A673 (cell line): ENCODE data around the gene LPIN2. TPM values are rescaled to one million over a fixed set of nuclear protein-coding genes. Genes with fewer than 3 reads are reported as not detected.

Experiments
- BruUV-seq: library from RNA; stranded (reverse); fragments of 400-500 nt; replicated peaks from 2 replicates; lab custom pipeline; 2021; lab: Mats Ljungman, UMichigan
- CTCF ChIA-PET: fragments of 300-600 bp; sonication (Branson Sonifier 250); formaldehyde crosslinking; loops from one replicate; lab custom pipeline; 2022; ENCODE audit warnings: antibody characterized with exemption; lab: Charles Lee
- POLR2A ChIA-PET: fragments of 300-600 bp; sonication (Branson Sonifier 250); formaldehyde crosslinking; loops from one replicate; lab custom pipeline; 2022; ENCODE audit warnings: antibody characterized with exemption; ENCODE audit not compliant: low non-redundant PET; lab: Charles Lee
- DNase-seq: peaks from one replicate; pipeline ENCODE4 v3.0.0-alpha.2; 2015; ENCODE audit warnings: low spot score
- H3K27ac ChIP-seq: fragments of 200-600 bp; sonication (generic); 2 replicates; pipeline ENCODE4 v1.5.1; 2016; ENCODE audit warnings: mixed run types, low read depth, mild to moderate bottlenecking, mixed read lengths, antibody characterized with exemption, low read length; ENCODE audit not compliant: poor library complexity, severe bottlenecking
- H3K27me3 ChIP-seq: fragments of 200-600 bp; sonication (generic); replicated peaks from 2 replicates; pipeline ENCODE4 v1.6.1; 2017; ENCODE audit warnings: mixed run types, low read depth, mild to moderate bottlenecking, mixed read lengths, antibody characterized with exemption, low read length; ENCODE audit not compliant: insufficient read depth, poor library complexity
- H3K36me3 ChIP-seq: fragments of 200-600 bp; sonication (generic); 2 replicates; pipeline ENCODE4 v1.6.1; 2016; ENCODE audit warnings: mixed run types, mild to moderate bottlenecking, mixed read lengths, antibody characterized with exemption, low read length; ENCODE audit not compliant: insufficient read depth, poor library complexity, severe bottlenecking
- H3K4me1 ChIP-seq: fragments of 200-600 bp; sonication (generic); 2 replicates; pipeline ENCODE4 v1.6.1; 2017; ENCODE audit warnings: mixed run types, mild to moderate bottlenecking, mixed read lengths, antibody characterized with exemption, low read length; ENCODE audit not compliant: insufficient read depth, poor library complexity, severe bottlenecking
- H3K4me3 ChIP-seq: fragments of 200-600 bp; sonication (generic); 2 replicates; pipeline ENCODE4 v1.5.1; 2016; ENCODE audit warnings: low read depth, mixed run types, mild to moderate bottlenecking, mixed read lengths, low read length; ENCODE audit not compliant: poor library complexity, severe bottlenecking
- H3K9me3 ChIP-seq: fragments of 200-600 bp; sonication (generic); 2 replicates; pipeline ENCODE4 v1.6.1; 2016; ENCODE audit warnings: mixed run types, low read depth, mild to moderate bottlenecking, mixed read lengths, antibody characterized with exemption, low read length; ENCODE audit not compliant: poor library complexity, severe bottlenecking
- EZH2 ChIP-seq: fragments of 200-600 bp; sonication (generic); IDR thresholded peaks from 2 replicates; pipeline ENCODE4 v1.6.1; 2017; ENCODE audit warnings: borderline replicate concordance, low read depth, mild to moderate bottlenecking, mixed read lengths, antibody characterized with exemption, low read length; ENCODE audit not compliant: poor library complexity, severe bottlenecking
- intact Hi-C: fragments of 100-400 bp; cut with micrococcal nuclease; formaldehyde crosslinking; loops from one replicate; pipeline ENCODE4 v1.10.0; 2022; ENCODE audit not compliant: unreplicated experiment
- total RNA-seq: library from RNA; stranded (reverse); gene quantifications from 2 replicates; pipeline ENCODE4 v1.2.3, GENCODE V29; 2021
- TF ChIP-seq, protein P1 (sequence below): fragments of 300-800, 200-600 bp; sonication (generic); conservative IDR thresholded peaks from 2 replicates; pipeline ENCODE4 v1.5.1; 2017; ENCODE audit warnings: low read depth, mild to moderate bottlenecking, antibody characterized with exemption, low read length, moderate library complexity, mixed read lengths

The LPIN2 gene
- total RNA-seq, 1 experiment from 2014 or later: 22.5 TPM

DNA sequence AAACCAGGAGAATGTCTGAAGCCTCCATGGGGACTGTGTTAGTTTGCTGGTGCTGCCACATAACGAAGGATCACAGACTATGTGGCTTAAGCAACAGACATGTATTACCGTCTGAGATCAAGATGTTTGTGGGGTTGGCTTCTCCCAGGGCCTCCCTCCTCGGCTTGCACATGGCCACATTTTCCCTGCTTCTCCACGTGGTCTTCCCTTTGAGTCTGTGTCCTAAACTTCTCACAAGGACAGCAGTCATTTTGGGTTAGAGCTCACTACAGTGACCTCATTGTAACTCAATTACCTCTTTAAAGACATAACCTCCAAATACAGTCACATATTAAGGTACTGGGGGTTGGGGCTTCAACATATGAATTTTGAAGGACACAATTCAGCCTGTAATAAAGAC, 44.6 kb upstream of the LPIN2 start:
- no TSS peak for BruUV-seq
- DNase-seq: no peak
- no peak overlapping the region for H3K4me3 ChIP-seq
- TF ChIP-seq, protein P1, sequence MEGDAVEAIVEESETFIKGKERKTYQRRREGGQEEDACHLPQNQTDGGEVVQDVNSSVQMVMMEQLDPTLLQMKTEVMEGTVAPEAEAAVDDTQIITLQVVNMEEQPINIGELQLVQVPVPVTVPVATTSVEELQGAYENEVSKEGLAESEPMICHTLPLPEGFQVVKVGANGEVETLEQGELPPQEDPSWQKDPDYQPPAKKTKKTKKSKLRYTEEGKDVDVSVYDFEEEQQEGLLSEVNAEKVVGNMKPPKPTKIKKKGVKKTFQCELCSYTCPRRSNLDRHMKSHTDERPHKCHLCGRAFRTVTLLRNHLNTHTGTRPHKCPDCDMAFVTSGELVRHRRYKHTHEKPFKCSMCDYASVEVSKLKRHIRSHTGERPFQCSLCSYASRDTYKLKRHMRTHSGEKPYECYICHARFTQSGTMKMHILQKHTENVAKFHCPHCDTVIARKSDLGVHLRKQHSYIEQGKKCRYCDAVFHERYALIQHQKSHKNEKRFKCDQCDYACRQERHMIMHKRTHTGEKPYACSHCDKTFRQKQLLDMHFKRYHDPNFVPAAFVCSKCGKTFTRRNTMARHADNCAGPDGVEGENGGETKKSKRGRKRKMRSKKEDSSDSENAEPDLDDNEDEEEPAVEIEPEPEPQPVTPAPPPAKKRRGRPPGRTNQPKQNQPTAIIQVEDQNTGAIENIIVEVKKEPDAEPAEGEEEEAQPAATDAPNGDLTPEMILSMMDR: no peak
- TF ChIP-seq EZH2: no peak
- H3K4me1 ChIP-seq: no peaks in the 10 kb centered on the region
- ChIA-PET POLR2A (no interaction called here), CTCF (no interaction called here)
- intact Hi-C loops: no loop called here
- H3K36me3 ChIP-seq: no peaks in the 10 kb centered on the region
- H3K27me3 ChIP-seq: no peaks in the 10 kb centered on the region
- no peak overlapping the region for H3K27ac ChIP-seq
- no peaks in the 10 kb centered on the region for H3K9me3 ChIP-seq

DNA sequence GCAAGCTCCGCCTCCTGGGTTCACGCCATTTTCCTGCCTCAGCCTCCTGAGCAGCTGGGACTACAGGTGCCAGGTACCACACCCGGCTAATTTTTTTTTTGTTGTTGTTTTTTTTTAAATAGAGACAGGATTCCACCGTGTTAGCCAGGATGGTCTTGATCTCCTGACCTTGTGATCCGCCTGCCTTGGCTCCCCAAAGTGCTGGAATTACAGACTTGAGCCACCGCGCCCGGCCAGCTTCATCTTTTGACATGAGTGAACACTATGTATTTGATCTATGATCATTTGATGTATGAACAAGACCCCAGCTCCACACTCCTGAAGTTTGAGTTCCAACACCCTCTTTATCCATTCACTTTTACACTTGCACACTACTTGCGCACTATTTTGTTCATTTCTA, 43.4 kb upstream of the LPIN2 start:
- ChIA-PET CTCF (no interaction called here), POLR2A (no interaction called here)
- DNase-seq: no peak
- intact Hi-C loops: no loop called here
- no peaks in the 10 kb centered on the region for H3K4me1 ChIP-seq
- no peaks in the 10 kb centered on the region for H3K27me3 ChIP-seq
- H3K9me3 ChIP-seq: no peaks in the 10 kb centered on the region
- no peaks in the 10 kb centered on the region for H3K36me3 ChIP-seq
- BruUV-seq: no TSS peak
- no peak overlapping the region for H3K4me3 ChIP-seq
- no peak overlapping the region for H3K27ac ChIP-seq
- TF ChIP-seq, protein P1: no peak
- no peak for TF ChIP-seq EZH2

DNA sequence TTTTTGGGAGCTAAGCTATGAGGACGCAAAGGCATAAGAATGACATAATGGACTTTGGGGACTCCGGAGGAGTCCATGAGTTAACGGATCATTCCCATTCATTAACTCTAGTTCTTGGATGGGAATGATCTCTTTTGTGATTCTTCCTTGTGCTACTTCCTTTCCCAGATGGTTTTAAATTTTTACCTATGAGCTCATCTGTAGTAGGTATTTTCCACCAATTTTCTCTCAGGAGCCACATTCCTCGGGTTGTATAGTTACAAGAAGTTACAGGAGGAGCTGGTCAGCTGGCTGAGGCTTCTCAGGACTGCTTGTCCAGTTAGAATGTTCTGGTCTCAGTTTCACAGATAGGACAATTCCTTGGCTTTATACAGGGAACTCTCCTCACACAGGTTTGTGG, 42.9 kb upstream of the LPIN2 start:
- DNase-seq: no peak
- Histone ChIP-seq H3K4me3 (no peak overlapping the region), H3K27ac (no peak overlapping the region), H3K9me3 (no peaks in the 10 kb centered on the region), H3K4me1 (no peaks in the 10 kb centered on the region), H3K36me3 (no peaks in the 10 kb centered on the region), H3K27me3 (no peaks in the 10 kb centered on the region)
- intact Hi-C loops: no loop called here
- ChIA-PET CTCF (no interaction called here), POLR2A (no interaction called here)
- no peak for TF ChIP-seq EZH2
- TF ChIP-seq, protein P1: no peak
- BruUV-seq: no TSS peak
